Lung (tissue), 12 donors: ENCODE measurements around the gene MVB12B. TPM values are rescaled to one million over a fixed set of nuclear protein-coding genes. Genes with fewer than 3 reads are reported as not detected.

Experiments used
- ATAC-seq: fragments of 200-7000 bp; cut with Tn5 transposase; one replicate; pipeline ENCODE4 v1.9.1; 2020; ENCODE audit warnings: moderate number of reproducible peaks; ENCODE audit not compliant: insufficient read depth, low FRiP score
- DNase-seq, 3 donors: peaks; one replicate each; pipeline ENCODE4 v3.0.0-alpha.2; 2013 to 2017
- H3K27ac ChIP-seq, 2 donors: one replicate each; pipeline ENCODE4 v1.5.1; 2013; ENCODE audit warnings: mild to moderate bottlenecking in 2 of 2, moderate library complexity in 2 of 2, control low read depth in 1 of 2, inconsistent platforms in 1 of 2, low read depth in 1 of 2, low read length in 1 of 2
- H3K27me3 ChIP-seq, 3 donors: one replicate each; pipeline ENCODE4 v1.5.1; 2013; ENCODE audit warnings: low read length in 2 of 3; ENCODE audit not compliant: control insufficient read depth in 3 of 3, insufficient read depth in 3 of 3
- H3K36me3 ChIP-seq, 4 donors: one replicate each; pipeline ENCODE4 v1.5.1; 2013; ENCODE audit warnings: low read length in 4 of 4, mild to moderate bottlenecking in 1 of 4, moderate library complexity in 1 of 4; ENCODE audit not compliant: control insufficient read depth in 4 of 4, insufficient read depth in 4 of 4
- H3K4me1 ChIP-seq, 5 donors: one replicate each; pipeline ENCODE4 v1.5.1; 2013; ENCODE audit warnings: low read length in 5 of 5, mild to moderate bottlenecking in 2 of 5, moderate library complexity in 1 of 5; ENCODE audit not compliant: control insufficient read depth in 5 of 5, insufficient read depth in 5 of 5
- H3K4me3 ChIP-seq: one replicate; pipeline ENCODE4 v1.5.1; 2013; ENCODE audit warnings: mild to moderate bottlenecking, control low read depth, moderate library complexity
- H3K9ac ChIP-seq, 2 donors: one replicate each; pipeline ENCODE4 v1.5.1; 2013; ENCODE audit warnings: low read length in 2 of 2, control low read depth in 1 of 2; ENCODE audit not compliant: insufficient read depth in 1 of 2
- H3K9me3 ChIP-seq, 4 donors: one replicate each; pipeline ENCODE4 v1.5.1; 2013; ENCODE audit warnings: low read length in 3 of 4, mild to moderate bottlenecking in 1 of 4, moderate library complexity in 1 of 4; ENCODE audit not compliant: control insufficient read depth in 4 of 4, insufficient read depth in 3 of 4
- CTCF ChIP-seq: IDR thresholded peaks from 2 replicates; pipeline ENCODE4 v1.5.1; 2012; ENCODE audit warnings: mild to moderate bottlenecking; ENCODE audit errors: control extremely low read depth, extremely low read depth
- WGBS, 2 donors: extraction: QIAGEN DNeasy Blood & Tissue Kit; methylation state at CpG; one replicate each; pipeline ENCODE4 v1.1.7; 2013; 5-methylcytosine and 5-hydroxymethylcytosine counted together
- polyA plus RNA-seq, 2 donors: library from polyadenylated mRNA; stranded (reverse); fragments of 200-250 nt; gene quantifications; one replicate each; pipeline ENCODE4 v1.2.1, GENCODE V29; 2013
- total RNA-seq, 2 donors: library from RNA; depleted of rRNA in 1 of 2; stranded (reverse); fragments of >200 nt in 1 of 2; gene quantifications; one replicate each; pipeline ENCODE4 v1.2.1, GENCODE V29; 2014 to 2021
- donor health status: control.
- donor health status: control.
- donor health status: Bipolar disorder and iron deficiency.
- donor health status: healthy.
- donor health status: DM: yes; HTN: yes; CAD: no.

Gene MVB12B
- total and polyA plus RNA-seq, 4 donors: 9.5 to 33.6 (median 16.5) TPM

GRCh38 chr9:126439883-126440653 lies 113.4 kb downstream of the MVB12B start:
- no peak overlapping the region for H3K27ac ChIP-seq
- 84 to 89% methylated on average over 16 of the region's 16 CpGs for WGBS, 2 donors
- DNase-seq: peak in 2 of 3 donors; percentile 37 to 66

GRCh38 chr9:126440940-126441339 lies 114.3 kb downstream of the MVB12B start:
- H3K9me3 ChIP-seq: no peaks in the 10 kb centered on the region
- ATAC-seq: no peak

More at GRCh38 chr9:126439883-126440653, 113.4 kb downstream of the MVB12B start:
- Histone ChIP-seq H3K4me1 (peaks cover 0 to 5% (median 0%) of the 10 kb centered on the region in 5 donors), H3K9ac (no peak overlapping the region), H3K27me3 (no peaks in the 10 kb centered on the region), H3K9me3 (no peaks in the 10 kb centered on the region), H3K36me3 (peaks cover 0 to 4% (median 0%) of the 10 kb centered on the region in 4 donors), H3K4me3 (no peak overlapping the region)
- no peak for ATAC-seq
- TF ChIP-seq CTCF: no peak

GRCh38 chr9:126442636-126443035 lies 116.0 kb downstream of the MVB12B start:
- H3K4me1 ChIP-seq: peaks cover 0 to 5% (median 0%) of the 10 kb centered on the region in 5 donors
- H3K27me3 ChIP-seq: no peaks in the 10 kb centered on the region
- H3K4me3 ChIP-seq: no peak overlapping the region
- no peak overlapping the region for H3K27ac ChIP-seq
- no peak overlapping the region for H3K9ac ChIP-seq
- TF ChIP-seq CTCF: no peak
- WGBS, 2 donors: 73 to 82% methylated on average over 3 of the region's 3 CpGs
- ATAC-seq (no peak), DNase-seq (no peak)
- no peaks in the 10 kb centered on the region for H3K9me3 ChIP-seq
- peaks cover 0 to 4% (median under 1%) of the 10 kb centered on the region in 4 donors for H3K36me3 ChIP-seq

More at GRCh38 chr9:126440940-126441339, 114.3 kb downstream of the MVB12B start:
- Histone ChIP-seq H3K4me3 (no peak overlapping the region), H3K27ac (no peak overlapping the region), H3K27me3 (no peaks in the 10 kb centered on the region), H3K9ac (no peak overlapping the region), H3K4me1 (peaks cover 0 to 5% (median 0%) of the 10 kb centered on the region in 5 donors), H3K36me3 (peaks cover 0 to 4% (median 0%) of the 10 kb centered on the region in 4 donors)
- no peak for TF ChIP-seq CTCF
- DNase-seq: no peak
- WGBS, 2 donors: 94 to 96% methylated on average over 11 of the region's 11 CpGs
